Stomach (tissue), 9 donors: ENCODE measurements around the gene ARHGAP11A. TPM values are rescaled to one million over a fixed set of nuclear protein-coding genes. Genes with fewer than 3 reads are reported as not detected.

Source experiments
- DNase-seq, 2 donors: peaks; one replicate each; pipeline versions ENCODE4 v3.0.0 to v3.0.0-alpha.2; 2013 to 2019
- H3K27ac ChIP-seq, 5 donors: fragments of 200-600 bp in 4 of 5; sonication (generic) in 4 of 5; one replicate each; pipeline ENCODE4 v1.5.1; 2013 to 2019; ENCODE audit warnings: mild to moderate bottlenecking in 1 of 5, moderate library complexity in 1 of 5
- H3K27me3 ChIP-seq, 3 donors: fragments of 200-600 bp; sonication (generic); one replicate each; pipeline ENCODE4 v1.5.1; 2017 to 2019; ENCODE audit warnings: mixed run types in 1 of 3
- H3K36me3 ChIP-seq, 4 donors: fragments of 200-600 bp; sonication (generic); 1 replicate in 3 of 4; 2 replicates in 1 of 4; pipeline ENCODE4 v1.5.1; 2016 to 2019
- H3K4me1 ChIP-seq, 4 donors: fragments of 200-600 bp; sonication (generic); one replicate each; pipeline ENCODE4 v1.5.1; 2016 to 2019
- H3K4me3 ChIP-seq, 4 donors: fragments of 200-600 bp; sonication (generic) in 3 of 4; one replicate each; pipeline ENCODE4 v1.5.1; 2016 to 2019; ENCODE audit warnings: mild to moderate bottlenecking in 1 of 4
- H3K9me3 ChIP-seq, 4 donors: fragments of 200-600 bp; sonication (generic); one replicate each; pipeline ENCODE4 v1.5.1; 2016 to 2019
- CTCF ChIP-seq, 7 experiments: fragments of 450-650 bp in 4 of 7; fragments of 200-600 bp in 3 of 7; sonication (generic) in 3 of 7; IDR thresholded peaks; one replicate each; pipeline ENCODE4 v1.5.1; 2016 to 2019; ENCODE audit warnings: antibody characterized with exemption in 7 of 7, control low read depth in 2 of 7, mild to moderate bottlenecking in 1 of 7
- EP300 ChIP-seq: sonication (generic); formaldehyde crosslinking; IDR thresholded peaks from one replicate; pipeline ENCODE4 v1.6.1; 2017; ENCODE audit warnings: antibody characterized with exemption
- POLR2A ChIP-seq, 4 donors: fragments of 450-650 bp; IDR thresholded peaks; one replicate each; pipeline ENCODE4 v1.6.1; 2016; ENCODE audit warnings: antibody characterized with exemption in 4 of 4, control low read depth in 2 of 4, mild to moderate bottlenecking in 1 of 4, moderate library complexity in 1 of 4
- POLR2AphosphoS5 ChIP-seq, 3 donors: sonication (generic); formaldehyde crosslinking; IDR thresholded peaks; one replicate each; pipeline ENCODE4 v1.6.1; 2016; ENCODE audit warnings: antibody characterized with exemption in 3 of 3
- WGBS, 5 donors: extraction: QIAGEN DNeasy Blood & Tissue Kit in 3 of 5; methylation state at CpG; one replicate each; pipeline versions ENCODE4 v1.1.5 to v1.1.7; 2013 to 2018; 5-methylcytosine and 5-hydroxymethylcytosine counted together
- intact Hi-C: fragments of 100-400 bp; cut with DNase I; formaldehyde crosslinking; loops from one replicate; pipeline ENCODE4 v1.15.1; 2023; ENCODE audit warnings: low total_unique reads
- polyA plus RNA-seq, 3 donors: library from polyadenylated mRNA; stranded (reverse); fragments of 200-250 nt; gene quantifications; one replicate each; pipeline ENCODE4 v1.2.3, GENCODE V29; 2013
- total RNA-seq, 5 donors: library from RNA; depleted of rRNA; stranded (reverse); fragments of >200 nt; gene quantifications; one replicate each; pipeline versions ENCODE4 v1.1.0 to v1.2.3, GENCODE V29; 2014 to 2016
- donor health status: healthy with polysubstance abuse.
- donor health status: Bipolar disorder and iron deficiency.
- donor health status: healthy.

ARHGAP11A gene
- total and polyA plus RNA-seq, 8 donors, result 2.2 to 13.9 (median 6.2) TPM

- WGBS, 5 donors, result 95 to 98% (median 96%) methylated on average over 6 of the region's 6 CpGs
- Histone ChIP-seq H3K4me1 (no peaks in the 10 kb centered on the region), H3K4me3 (no peak overlapping the region), H3K27me3 (no peaks in the 10 kb centered on the region), H3K36me3 (no peaks in the 10 kb centered on the region), H3K27ac (no peak overlapping the region), H3K9me3 (no peaks in the 10 kb centered on the region)
- no peak for DNase-seq
- TF ChIP-seq EP300 (no peak), CTCF (IDR thresholded peaks at IDR 0.05) (no peak), POLR2A (IDR thresholded peaks at IDR 0.05) (no peak), POLR2AphosphoS5 (IDR thresholded peaks at IDR 0.05) (no peak)
- intact Hi-C loops, result loop anchor here (5.0 to 10.0 kb wide), 2 partner anchors 290 to 327 kb away; no protein-coding TSS in a partner anchor
These were observed 52.0 kb downstream of the ARHGAP11A start for GRCh38 chr15:32667321-32667720.

- no peak overlapping the region for H3K27ac ChIP-seq
- TF ChIP-seq CTCF (IDR thresholded peaks at IDR 0.05) (no peak), POLR2AphosphoS5 (IDR thresholded peaks at IDR 0.05) (no peak), POLR2A (IDR thresholded peaks at IDR 0.05) (no peak), EP300 (no peak)
- intact Hi-C loops, result loop anchor here (5.0 to 10.0 kb wide), 2 partner anchors 288 to 326 kb away; no protein-coding TSS in a partner anchor
- H3K4me1 ChIP-seq, result no peaks in the 10 kb centered on the region
- WGBS, 5 donors, result 82 to 92% (median 88%) methylated on average over 2 of the region's 2 CpGs
- no peak for DNase-seq
- no peak overlapping the region for H3K4me3 ChIP-seq
- no peaks in the 10 kb centered on the region for H3K27me3 ChIP-seq
- no peaks in the 10 kb centered on the region for H3K9me3 ChIP-seq
- H3K36me3 ChIP-seq, result no peaks in the 10 kb centered on the region
These were observed 53.6 kb downstream of the ARHGAP11A start for GRCh38 chr15:32668942-32669341.

GRCh38 chr15:32669896-32670611, 54.8 kb downstream of the ARHGAP11A start:
- no peaks in the 10 kb centered on the region for H3K9me3 ChIP-seq
- DNase-seq, result peak in 1 of 2 donors; percentile 53
- H3K27ac ChIP-seq, result peak overlapping the region in 3 of 5 donors; percentile 51 to 65 (median 55)
- H3K4me1 ChIP-seq, result no peaks in the 10 kb centered on the region
- no peaks in the 10 kb centered on the region for H3K36me3 ChIP-seq
- TF ChIP-seq EP300, result no peak
- no peak for TF ChIP-seq POLR2AphosphoS5 (IDR thresholded peaks at IDR 0.05)
- no peak for TF ChIP-seq CTCF (IDR thresholded peaks at IDR 0.05)
- no peak for TF ChIP-seq POLR2A (IDR thresholded peaks at IDR 0.05)
- H3K4me3 ChIP-seq, result no peak overlapping the region
- intact Hi-C loops, result loop anchor here (5.0 to 10.0 kb wide), 2 partner anchors 287 to 325 kb away; no protein-coding TSS in a partner anchor
- no peaks in the 10 kb centered on the region for H3K27me3 ChIP-seq
- 37 to 60% (median 49%) methylated on average over 5 of the region's 5 CpGs for WGBS, 5 donors

- DNase-seq, result no peak
- 68 to 86% (median 82%) methylated on average over 3 of the region's 3 CpGs for WGBS, 5 donors
- Histone ChIP-seq H3K9me3 (no peaks in the 10 kb centered on the region), H3K4me3 (no peak overlapping the region), H3K4me1 (peaks cover 0 to 4% (median 0%) of the 10 kb centered on the region in 4 donors), H3K27ac (peak overlapping the region in 3 of 5 donors; percentile 51 to 65 (median 55)), H3K36me3 (no peaks in the 10 kb centered on the region), H3K27me3 (no peaks in the 10 kb centered on the region)
- intact Hi-C loops, result no loop called here
- TF ChIP-seq POLR2AphosphoS5 (IDR thresholded peaks at IDR 0.05) (peak in 1 of 3 donors; percentile 3), POLR2A (IDR thresholded peaks at IDR 0.05) (no peak)
These were observed 55.3 kb downstream of the ARHGAP11A start for GRCh38 chr15:32670623-32671022.
